EH (cell line): Measurements from ENCODE around the gene KIF6.
A peak's percentile ranks its signal among the peaks of the same experiment; 100 is the strongest.

Experiments
- DNase-seq: peaks from one replicate; pipeline ENCODE4 v3.0.0-alpha.2; 2015; ENCODE audit warnings: low read depth

Gene KIF6

DNA sequence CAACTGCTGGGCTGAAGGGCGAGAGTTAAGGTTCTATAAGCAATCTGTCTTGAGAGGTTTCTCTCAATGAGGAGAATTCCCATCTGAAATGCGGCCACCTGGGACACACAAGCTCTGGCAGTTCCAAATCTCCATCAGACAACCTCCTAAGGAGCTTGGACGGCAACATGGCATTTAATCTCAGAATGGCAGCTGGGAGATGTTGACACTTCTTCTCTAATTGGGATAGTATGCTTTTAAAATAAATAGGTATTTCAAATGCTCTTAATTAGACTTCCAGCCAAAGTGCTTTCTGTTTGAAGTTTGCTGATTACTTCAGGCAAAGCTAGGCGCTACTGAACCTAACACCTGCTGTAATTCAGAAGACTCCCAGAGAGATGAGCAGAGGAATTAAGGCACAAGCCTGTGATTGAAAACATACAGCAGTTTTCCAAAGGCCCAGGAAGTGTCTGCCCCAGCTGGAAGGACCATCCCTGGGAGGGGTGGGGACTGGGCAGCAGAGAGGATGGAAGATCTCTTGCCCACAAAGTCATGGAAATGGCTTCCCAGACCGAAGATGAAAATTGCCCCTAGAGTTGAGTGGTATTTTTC lies 343.6 kb downstream of the KIF6 start:
- DNase-seq, result no peak

GRCh38 chr6:39380837-39381549 lies 344.2 kb downstream of the KIF6 start:
- no peak for DNase-seq

GRCh38 chr6:39378960-39379425 lies 346.2 kb downstream of the KIF6 start:
- no peak for DNase-seq

DNA sequence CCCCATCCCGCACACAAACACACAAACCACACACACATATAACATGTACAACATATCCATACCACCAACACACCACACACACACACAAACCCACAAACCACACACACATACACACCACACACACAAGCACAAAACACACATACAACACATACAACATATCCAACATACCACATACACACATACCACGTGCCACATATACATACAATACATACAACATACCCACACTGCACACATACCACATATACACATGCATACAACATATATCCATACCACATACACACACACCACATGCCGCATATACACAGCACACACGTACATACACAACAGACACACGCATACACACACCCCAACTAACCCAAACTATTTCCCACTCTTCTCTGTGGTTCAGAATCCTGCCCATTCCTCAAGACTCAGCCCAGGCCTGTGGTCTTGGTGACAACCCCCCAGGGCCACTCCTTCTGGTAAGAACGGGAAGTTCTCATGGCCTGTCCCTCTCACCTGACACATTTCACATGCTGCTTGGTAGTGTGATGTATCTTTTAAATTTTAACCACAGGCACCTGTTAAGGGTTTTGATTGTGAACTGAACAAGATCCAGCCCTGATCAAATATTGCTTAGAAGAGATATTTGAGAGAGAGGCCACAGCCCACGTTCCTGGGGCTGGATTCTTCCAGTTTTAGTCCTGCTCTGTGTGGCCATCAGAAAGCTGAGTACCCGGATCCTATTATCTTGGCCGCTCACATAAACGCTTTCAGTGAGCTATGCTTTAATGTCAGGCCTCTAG lies 346.8 kb downstream of the KIF6 start:
- DNase-seq, result no peak

DNA sequence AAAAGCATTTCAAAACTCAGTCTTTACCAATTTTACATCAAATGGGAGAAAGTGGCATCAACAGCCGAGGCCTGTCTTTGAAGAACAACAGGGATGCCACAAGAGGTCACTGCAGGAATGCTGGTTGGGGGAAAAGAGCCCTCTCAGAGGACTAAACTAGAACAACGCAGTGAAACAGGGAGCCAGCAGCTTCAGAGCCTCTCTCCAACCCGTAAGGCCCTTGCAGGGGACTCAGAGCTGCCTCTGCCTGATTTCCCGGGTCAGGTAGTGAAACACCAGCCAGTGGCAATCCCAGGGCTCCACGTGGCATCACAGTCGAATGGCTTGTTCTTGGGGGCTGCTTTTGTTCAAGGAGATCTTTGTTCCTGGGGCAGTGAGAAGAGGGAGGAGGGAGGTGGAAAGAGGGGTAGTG lies 347.7 kb downstream of the KIF6 start:
- DNase-seq, result peak; percentile 84

DNA sequence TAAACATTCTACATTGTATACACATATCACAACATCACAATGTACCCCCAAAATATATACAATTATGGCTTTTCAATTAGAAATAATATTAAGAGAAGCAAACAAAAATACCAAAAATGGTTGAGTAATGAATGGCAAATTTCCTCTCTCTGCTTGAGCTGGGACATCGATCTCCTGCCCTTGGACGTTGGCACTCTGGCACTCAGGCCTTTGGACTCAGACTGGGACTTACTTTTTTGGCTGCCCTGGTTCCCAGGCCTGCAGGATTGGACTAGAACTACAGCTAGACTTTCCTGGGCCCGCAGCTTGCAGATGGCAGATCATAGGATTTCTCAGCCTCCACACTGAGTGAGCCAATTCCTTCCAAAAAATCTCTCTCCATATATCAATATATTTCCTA lies 349.8 kb downstream of the KIF6 start:
- no peak for DNase-seq

GRCh38 chr6:39370390-39370789 lies 354.8 kb downstream of the KIF6 start:
- no peak for DNase-seq

DNA sequence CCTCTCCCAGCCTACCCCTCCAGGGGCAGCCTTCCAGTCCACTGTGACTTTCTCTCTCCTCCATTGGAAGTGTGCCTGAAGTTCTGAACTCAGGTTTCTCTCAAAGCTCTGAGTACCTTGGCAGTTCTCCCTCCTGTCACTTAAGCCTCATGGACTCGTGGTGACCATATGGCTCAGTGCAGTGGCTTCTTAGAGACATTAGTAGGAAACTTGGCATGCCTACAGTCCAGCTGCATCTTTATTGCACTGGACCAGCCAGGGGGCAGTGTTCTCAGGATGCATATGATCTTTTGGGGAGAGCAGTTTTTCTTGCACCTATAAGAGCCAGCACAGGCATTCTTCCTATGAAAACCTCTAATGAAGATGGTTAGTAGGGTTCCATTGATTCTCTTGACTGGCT lies 355.2 kb downstream of the KIF6 start:
- peak; percentile 7 for DNase-seq

GRCh38 chr6:39367700-39368099 lies 357.5 kb downstream of the KIF6 start:
- DNase-seq, result no peak

GRCh38 chr6:39366931-39367618 lies 358.1 kb downstream of the KIF6 start:
- peak; percentile 13 for DNase-seq

DNA sequence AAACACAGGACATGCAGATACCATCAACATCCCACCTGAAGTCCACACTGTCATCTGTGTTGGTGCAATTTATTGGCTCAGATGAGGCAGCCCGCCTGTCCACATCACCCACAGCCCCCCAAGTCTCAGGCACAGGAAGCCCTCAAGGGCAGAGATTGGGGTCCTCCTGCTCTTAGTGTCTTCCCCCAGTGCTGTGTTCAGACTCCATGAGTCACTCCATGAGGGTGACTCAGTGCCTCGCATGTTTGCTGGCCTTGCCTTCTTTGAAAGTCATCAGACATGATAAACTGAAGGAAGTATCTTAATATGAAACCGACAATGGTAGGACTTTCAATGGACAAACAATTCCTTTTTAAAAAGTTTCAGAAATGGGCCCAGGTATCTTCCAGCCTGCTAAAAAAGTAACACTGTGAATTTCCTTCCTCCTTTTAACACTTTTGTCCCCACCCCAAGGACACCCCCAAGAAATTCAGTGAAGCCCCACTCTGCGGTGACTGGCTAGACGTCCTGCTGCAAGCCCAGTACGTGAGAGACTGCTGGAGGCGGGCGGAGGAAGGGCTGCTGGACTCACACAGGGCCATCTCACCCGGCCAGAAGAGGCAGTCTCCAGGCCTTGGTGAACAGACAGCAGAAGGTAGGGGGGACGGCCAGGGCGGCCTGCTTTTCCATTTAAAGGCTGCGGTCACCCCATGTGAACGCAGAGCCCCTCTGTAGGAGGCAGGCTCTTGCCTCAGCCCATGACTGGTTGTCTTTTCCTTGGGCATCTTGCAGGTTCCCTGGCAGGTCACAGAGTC lies 359.7 kb downstream of the KIF6 start:
- peak; percentile 80 for DNase-seq

DNA sequence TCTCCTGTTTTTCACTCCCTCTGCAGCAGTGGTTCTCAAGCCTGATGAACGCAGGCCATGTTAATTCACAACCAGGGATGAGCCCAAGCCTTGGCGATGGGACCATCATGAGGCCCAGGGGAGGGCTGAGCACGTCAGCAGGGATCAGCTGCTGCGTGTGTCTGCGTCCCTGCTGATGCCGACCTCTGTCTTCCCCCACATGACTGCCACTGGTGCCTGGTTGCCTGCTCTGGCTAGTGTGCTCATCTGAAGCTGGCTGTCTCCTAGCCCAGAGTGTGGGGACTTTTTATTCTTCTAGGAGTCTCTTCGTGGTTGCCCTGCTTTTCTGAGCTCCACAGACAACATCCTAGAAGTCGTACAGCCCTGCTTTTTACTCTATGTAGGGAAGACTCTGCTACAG lies 361.9 kb downstream of the KIF6 start:
- DNase-seq, result no peak

GRCh38 chr6:39362487-39362865 lies 362.7 kb downstream of the KIF6 start:
- DNase-seq, result peak; percentile 68

- DNase-seq, result peak; percentile 71
These were observed 363.3 kb downstream of the KIF6 start for GRCh38 chr6:39361657-39362486.

- no peak for DNase-seq
These were observed 364.8 kb downstream of the KIF6 start for GRCh38 chr6:39360378-39360777.

DNA sequence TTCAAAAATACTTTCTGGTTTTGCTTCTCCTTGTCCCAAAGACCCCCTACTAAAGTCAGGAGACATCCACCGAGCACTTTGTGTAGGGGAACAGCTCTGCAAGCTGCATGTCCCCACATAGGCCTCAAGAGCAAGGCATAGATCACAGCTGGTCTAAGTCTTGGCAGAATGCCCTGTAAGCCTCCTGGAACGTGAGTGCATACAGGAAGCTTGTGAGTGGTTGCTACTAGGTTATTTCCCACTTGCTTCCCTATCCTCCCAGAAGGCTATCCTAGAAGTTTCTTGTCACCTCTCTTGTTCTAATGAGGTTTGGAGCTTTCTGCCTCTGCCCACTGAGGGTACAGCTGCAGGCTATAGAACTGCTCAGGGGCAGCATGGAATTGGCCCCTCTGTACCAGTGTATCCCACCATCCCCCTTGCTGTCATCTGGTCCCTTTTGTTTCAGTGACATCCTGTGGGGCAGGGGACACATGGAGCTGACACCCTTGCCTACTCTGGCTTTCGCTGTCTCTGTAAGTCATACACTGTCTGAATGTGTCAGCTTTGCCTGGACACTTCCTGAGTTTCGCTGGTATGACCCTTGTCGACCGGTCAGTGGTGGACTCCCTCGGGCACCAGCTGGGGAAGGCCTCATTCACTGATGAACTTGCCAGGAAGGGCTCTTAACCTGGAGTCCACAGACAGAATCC lies 367.1 kb downstream of the KIF6 start:
- peak; percentile 70 for DNase-seq

GRCh38 chr6:39353698-39354315 lies 371.4 kb downstream of the KIF6 start:
- DNase-seq, result no peak

GRCh38 chr6:39350723-39351505 lies 374.3 kb downstream of the KIF6 start:
- no peak for DNase-seq

DNA sequence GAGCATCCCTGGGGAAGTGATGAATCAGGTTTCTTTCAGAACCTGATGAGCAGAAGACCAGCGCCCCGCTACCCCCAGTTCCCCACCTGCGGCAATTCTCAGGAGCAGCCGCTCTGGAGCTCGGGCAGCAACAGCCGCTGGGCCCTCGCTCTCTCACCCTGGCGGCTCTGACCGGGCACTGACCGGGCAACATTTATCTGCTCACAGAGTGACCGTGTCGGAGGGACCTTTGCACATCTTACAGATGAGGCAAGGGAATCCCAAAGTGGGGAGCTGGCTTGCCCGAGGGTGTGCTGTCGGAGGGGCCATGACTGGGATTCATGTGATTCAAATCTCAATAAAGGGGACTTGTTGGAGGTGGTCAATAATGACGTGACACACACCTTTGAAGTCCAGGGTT lies 376.5 kb downstream of the KIF6 start:
- no peak for DNase-seq
